22Rv1 (cell line): ENCODE results near the gene SYNM.

Experiments used
- CTCF ChIP-seq: fragments of 450-650 bp; IDR thresholded peaks from 2 replicates; pipeline ENCODE4 v1.5.1; 2017; ENCODE audit warnings: mild to moderate bottlenecking
- ZFX ChIP-seq: fragments of 450-650 bp; IDR thresholded peaks from 2 replicates; pipeline ENCODE4 v1.6.1; 2017; ENCODE audit warnings: antibody characterized with exemption, borderline replicate concordance

- no peak for TF ChIP-seq CTCF
- no peak for TF ChIP-seq ZFX
Measured at GRCh38 chr15:99110581-99111320, 5.9 kb downstream of the SYNM start.
